GM21367 (cell line): Measurements from ENCODE around the gene TSHZ2.

ENCODE experiments used
- ATAC-seq: cut with Tn5 transposase; IDR thresholded peaks from one replicate; pipeline ENCODE4 v1.9.1; 2021; ENCODE audit not compliant: unreplicated experiment

TSHZ2 gene

DNA sequence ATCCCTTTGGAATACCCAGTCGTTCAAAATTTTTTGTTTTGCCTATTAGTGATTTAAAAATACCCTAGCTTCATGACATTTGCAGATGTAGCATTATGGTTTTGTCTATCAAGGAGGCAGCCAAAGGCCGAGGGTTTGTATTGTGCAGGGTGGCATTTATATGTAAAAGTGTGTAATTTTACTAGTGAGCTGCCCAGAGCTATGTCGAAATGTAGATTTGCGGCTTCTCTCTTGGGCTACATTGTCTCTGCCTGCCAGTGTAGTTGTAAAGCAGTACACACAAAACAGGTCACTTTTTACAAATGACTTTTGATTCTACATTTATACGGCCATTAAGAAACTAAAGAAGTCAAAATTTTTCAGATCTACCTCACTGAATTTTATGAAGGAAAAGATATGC, 87.7 kb downstream of the TSHZ2 start:
- ATAC-seq, result no peak

GRCh38 chr20:53061192-53062108, 89.3 kb downstream of the TSHZ2 start:
- no peak for ATAC-seq

DNA sequence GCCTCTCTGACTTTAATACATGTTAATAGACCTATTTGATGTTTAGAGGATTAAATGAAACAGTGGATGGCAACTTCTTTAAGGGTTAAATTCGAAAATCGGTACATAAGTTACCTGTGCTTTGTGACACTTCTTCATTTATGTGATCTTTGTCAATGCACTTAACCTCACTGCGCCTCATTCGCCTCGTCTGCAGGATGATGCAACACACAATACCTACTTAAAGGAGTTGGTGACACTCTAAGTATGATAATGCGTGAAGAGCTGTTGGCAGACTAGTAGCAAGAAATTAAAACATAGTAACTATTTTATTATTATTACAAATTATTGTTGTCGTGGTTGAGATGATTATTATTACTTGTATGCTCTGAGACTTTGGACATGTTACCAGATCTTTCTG, 92.8 kb downstream of the TSHZ2 start:
- ATAC-seq, result no peak

DNA sequence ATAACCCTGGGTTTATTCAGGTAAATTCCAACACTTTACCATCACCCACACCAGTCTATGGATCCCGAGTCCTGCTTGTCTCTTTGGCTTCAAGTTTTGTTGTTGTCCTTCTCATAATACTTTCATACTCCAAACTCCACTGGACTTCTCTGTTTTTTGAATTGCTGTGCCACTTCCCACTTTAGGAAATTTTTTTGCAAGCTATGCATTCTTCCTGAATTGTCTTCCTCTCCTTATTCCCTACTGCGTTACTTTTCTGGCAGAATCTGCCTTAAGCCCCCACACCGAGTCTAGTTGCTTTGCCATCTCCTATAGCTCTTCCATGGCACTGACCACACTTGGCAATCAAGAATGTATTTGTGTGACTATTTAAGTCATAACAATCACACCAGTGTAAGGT, 96.1 kb downstream of the TSHZ2 start:
- no peak for ATAC-seq

DNA sequence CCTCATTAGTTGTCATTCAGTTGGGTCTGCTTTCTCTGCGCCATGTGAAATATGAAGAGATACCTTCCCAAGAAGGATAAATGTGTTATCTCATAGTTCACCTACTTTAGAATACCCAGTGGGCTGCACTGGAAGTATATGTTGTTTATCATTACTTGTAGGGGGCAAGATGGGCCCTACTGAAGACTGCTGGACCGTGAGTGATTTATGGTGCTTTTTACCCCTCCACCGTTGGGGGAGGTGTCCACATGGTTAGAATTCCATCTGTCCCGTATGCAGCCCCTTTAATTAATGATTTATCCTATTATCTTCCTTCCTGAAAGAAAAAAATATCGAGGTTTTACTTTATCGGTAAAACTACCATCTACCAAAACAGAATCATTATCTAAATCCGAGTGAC, 97.0 kb downstream of the TSHZ2 start:
- ATAC-seq, result no peak

- no peak for ATAC-seq
These were observed 98.1 kb downstream of the TSHZ2 start for GRCh38 chr20:53070224-53070623.

- ATAC-seq, result no peak
These were observed 98.7 kb downstream of the TSHZ2 start for GRCh38 chr20:53070706-53071392.

DNA sequence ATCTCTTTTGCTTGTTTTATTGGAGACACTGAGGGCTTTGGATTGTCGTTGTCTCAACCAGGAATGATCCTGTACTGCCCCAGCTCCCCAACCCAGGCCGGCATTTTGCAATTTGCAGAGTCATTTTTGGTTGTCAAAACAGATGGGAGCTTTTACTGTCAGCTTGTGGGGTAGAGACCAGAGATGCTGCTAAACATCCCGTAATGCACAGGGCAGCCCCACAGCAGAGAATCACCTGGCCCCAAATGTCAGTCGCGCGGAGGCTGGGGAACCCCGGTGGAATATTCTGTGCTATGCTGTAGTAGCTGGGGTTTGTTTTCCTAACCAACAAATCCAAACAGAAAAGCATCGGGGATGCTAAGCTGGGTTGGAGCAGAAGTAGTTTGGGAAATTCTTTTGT, 99.7 kb downstream of the TSHZ2 start:
- no peak for ATAC-seq

GRCh38 chr20:53072923-53073579, 100.9 kb downstream of the TSHZ2 start:
- ATAC-seq, result no peak

- no peak for ATAC-seq
These were observed 101.7 kb downstream of the TSHZ2 start for GRCh38 chr20:53073636-53074415.

DNA sequence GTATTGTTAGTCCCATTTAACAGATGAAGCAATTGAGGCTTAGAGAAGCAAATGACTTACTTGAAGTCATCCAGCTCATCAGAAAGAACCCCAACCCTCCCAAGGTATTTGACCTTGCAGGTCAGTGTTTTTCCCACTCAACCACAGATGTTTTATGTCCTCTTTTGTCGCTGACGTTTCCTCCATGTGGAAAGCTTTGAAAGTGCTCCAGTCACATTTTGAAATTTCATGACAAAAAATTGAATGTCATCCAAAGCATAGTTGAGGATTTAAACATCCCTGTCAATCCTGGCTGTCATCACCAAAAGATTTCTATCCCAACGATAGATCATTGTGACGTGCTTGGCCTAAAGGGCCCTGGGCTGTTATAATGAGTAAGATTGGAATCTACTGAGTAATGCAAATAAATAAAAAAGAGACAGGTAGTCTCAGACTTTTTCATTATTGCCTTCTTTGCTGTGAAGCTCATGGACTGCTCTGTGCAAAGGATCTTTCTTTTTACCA, 102.7 kb downstream of the TSHZ2 start:
- ATAC-seq, result no peak

DNA sequence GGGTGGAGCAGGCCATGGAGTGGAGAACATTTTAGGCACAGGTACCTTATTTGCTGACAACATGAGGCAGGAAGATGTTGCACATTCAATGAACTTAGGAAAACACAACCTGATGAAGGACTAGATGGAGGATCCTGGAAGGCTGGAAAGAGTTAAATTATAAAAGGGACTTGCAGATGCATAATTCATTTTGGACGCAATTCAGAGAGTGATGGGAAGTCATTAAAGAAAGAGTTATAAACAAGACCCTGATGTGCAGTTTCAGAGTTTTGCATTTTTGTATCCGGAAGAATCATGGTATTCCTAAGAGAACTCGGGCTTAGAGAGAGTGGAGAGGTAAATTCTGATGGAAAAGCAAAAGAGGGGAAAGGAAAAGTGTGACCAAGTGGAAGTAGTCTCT, 104.5 kb downstream of the TSHZ2 start:
- ATAC-seq, result no peak

DNA sequence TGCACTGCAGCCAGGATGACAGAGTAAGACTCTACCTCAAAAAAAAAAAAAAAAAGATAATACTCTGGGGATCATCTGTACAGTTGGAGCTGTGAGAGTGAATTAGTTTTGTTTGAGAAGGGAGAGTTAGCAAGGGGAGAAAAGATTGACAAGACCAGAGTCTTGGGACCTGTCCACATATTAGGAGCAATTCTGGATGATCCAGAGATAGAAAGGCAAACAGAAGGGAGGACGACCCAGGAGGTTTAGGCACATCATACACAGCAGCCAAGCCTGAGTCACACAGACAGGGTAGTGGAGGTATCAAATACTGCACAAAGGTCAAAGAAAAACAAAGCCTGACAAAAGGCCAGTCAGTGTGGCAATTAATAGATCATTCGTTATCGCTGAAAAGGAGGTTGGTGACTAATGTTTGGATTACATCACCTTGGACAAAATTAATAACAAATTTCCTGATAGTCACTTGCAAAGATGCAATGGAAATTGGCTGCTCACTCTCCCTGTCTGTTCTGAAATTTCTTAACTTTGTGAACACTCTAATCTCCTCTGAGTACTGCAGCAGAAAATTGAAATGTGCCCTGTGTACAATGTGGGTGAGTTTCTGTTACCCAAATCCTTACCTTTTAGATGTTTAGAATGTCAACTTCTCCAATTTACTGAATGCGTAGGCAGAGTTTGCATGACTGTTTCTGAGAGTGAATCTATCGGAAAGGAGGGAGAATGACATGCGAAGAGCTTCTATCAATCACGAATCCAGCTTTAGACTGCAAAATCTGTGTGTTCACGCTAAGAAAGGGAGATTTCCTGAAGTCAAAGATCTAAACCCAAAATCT, 105.4 kb downstream of the TSHZ2 start:
- ATAC-seq, result no peak

DNA sequence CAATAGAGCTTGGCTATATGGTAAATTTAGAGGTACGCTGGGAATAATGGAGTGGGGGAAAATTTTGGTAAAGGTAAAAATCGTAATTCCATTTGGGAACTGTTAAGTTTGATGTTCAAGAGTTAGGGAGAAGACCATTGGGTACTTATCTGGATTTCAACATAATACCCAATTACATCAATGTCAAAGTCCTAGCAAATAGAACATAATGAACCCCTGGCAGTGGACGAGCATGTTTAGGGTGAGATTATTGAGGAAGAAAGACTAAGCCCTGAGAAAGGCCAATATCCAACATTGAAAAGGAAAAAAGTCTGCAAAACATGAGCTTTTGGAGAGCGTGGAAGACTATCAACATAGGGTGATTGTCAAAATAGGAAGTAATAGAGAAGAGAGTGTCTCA, 106.6 kb downstream of the TSHZ2 start:
- ATAC-seq, result no peak

- no peak for ATAC-seq
These were observed 107.1 kb downstream of the TSHZ2 start for GRCh38 chr20:53079261-53079691.

DNA sequence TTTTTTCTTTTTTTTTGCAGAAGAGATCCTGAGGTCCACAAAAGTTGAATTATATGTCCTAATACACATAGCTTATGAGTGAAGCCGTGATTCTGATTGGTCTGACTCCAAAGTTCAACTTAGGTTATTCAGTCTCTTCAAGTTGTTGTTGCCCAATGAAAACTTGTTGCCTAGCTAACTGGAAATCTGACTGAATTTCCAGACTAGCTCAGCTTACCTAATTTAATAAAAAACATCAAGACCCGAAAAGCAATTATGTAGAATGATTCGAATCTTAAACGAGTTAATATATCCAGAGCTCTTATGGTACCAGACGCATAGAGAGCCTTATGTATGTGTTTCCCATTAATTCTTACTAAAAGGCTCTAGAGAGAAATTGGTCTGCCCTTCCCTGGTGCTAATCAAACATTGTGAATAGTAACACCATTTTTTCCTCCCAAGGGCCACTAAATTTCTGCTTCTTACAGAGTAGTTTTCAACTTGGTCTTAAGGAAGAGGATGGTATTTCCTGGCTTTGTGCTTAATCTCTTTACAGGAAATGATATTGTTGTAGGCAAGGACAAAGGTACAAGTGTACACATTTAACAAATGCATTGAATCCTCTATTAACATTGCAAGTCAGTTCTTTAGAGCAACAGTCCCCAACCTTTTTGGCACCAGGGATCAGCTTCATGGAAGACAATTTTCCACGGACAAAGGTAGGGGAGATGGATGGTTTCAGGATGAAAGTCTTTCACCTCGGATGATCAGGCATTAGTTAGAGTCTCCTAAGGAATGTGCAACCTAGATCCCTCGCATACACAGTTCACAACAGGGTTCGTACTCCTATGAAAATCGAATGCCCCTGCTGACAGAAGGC, 107.9 kb downstream of the TSHZ2 start:
- no peak for ATAC-seq

DNA sequence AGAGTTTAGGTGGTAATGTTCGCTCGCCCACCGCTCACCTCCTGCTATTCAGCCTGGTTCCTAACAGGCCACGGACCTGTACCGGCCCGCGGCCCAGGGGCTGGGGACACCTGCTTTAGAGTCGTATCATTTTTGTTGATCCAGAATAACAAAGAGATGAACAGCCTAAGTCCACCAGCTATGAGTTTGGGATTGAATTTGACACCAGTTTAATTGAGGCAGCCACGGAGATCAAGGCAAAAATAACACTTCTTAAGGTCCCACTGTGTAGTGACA, 108.5 kb downstream of the TSHZ2 start:
- no peak for ATAC-seq

- ATAC-seq, result no peak
These were observed 109.1 kb downstream of the TSHZ2 start for GRCh38 chr20:53080969-53081871.
